Fibroblast of mammary gland (primary cell): ENCODE results near the gene SSR2.

Experiments
- DNase-seq: peaks from one replicate; pipeline ENCODE4 v3.0.0-alpha.2; 2010; ENCODE audit warnings: low read depth
- H3K4me3 ChIP-seq: 2 replicates; pipeline ENCODE4 v1.5.1; 2011; ENCODE audit warnings: low read depth, mild to moderate bottlenecking, low read length, moderate library complexity; ENCODE audit not compliant: control insufficient read depth
- TF ChIP-seq, protein P1 (sequence below): conservative IDR thresholded peaks from 2 replicates; pipeline ENCODE4 v1.5.1; 2011; ENCODE audit warnings: low read depth, low read length, inconsistent platforms; ENCODE audit not compliant: control insufficient read depth, insufficient read depth

Gene SSR2

DNA sequence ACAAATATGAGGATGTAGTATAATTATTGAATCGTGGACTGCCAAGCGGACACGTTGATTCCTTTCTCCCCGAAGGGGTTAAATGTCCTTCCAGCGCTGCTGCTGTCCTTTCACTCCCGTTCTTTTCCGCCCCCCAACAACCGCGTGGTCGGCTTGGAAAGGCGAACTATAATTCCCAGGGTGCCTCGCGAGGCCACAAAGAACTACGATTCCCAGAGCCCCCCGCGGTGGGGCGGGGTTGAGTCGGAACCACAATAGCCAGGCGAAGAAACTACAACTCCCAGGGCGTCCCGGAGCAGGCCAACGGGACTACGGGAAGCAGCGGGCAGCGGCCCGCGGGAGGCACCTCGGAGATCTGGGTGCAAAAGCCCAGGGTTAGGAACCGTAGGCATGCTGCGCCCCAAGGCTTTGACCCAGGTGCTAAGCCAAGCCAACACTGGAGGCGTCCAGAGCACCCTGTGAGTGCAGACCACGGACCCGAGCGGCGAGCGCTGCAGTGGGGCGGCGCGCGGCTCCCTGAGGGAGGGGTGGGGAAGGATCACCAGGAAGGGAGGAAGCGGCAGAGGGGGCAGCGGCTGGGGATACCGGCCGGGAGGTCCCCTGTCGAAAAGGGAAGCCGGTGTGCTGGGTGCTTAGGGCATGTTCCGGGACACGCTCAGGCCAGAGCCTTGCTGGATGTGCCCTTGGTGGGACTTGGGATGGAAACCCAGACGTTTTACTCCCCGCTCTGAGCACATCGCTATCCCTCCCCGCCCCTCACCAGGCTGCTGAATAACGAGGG, 33.9 kb upstream of the SSR2 start, which contains the start of gene LAMTOR2:
LAMTOR2 (plus strand) TSS at position 283 of the 781 bp plus-strand sequence; CDS start at position 391, 108 bp downstream.
- TF ChIP-seq, protein P1, sequence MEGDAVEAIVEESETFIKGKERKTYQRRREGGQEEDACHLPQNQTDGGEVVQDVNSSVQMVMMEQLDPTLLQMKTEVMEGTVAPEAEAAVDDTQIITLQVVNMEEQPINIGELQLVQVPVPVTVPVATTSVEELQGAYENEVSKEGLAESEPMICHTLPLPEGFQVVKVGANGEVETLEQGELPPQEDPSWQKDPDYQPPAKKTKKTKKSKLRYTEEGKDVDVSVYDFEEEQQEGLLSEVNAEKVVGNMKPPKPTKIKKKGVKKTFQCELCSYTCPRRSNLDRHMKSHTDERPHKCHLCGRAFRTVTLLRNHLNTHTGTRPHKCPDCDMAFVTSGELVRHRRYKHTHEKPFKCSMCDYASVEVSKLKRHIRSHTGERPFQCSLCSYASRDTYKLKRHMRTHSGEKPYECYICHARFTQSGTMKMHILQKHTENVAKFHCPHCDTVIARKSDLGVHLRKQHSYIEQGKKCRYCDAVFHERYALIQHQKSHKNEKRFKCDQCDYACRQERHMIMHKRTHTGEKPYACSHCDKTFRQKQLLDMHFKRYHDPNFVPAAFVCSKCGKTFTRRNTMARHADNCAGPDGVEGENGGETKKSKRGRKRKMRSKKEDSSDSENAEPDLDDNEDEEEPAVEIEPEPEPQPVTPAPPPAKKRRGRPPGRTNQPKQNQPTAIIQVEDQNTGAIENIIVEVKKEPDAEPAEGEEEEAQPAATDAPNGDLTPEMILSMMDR, result no peak
- DNase-seq, result peak; percentile 94

DNA sequence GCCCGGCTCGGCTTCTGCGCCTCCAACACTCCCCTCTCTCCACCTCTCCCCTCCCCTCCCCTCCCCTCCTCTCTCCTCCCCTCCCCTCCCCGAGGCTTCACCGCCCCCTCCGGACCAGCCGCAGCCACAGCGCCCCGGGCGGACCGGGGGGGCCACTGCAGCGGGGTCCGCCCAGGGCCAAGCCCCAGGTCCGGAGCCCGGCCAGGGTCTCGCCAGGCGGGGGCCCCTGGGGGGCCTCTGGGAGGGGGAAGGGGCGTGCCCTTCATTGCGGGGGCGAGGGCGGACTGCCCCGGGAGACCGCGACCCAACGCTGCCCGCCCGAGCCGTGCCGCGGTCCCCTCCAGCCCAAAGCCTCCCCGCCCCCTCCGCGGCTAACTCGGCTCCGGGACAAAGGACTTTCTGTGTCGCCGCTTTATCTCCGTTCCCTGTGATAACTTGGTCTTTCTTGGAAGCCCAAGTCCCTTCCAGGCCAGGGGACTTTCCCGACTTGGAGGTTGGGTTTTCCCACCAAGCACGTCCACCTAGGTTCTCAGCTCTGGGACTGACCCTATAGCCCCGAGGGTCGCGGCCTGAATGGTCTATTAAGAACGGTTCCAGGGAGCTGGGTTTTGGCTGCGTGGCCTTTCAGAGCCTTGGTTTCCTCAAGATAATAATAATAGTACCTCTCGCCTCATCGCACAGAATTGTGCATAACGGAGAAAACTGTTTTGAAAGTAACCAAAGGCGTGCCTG, 33.2 kb upstream of the SSR2 start, which contains the start of gene UBQLN4:
UBQLN4 (minus strand) TSS at position 31 of the 732 bp plus-strand sequence. CDS start 97 bp downstream, outside the sequence.
- H3K4me3 ChIP-seq, result peak within 1 kb of the TSS; percentile 96
- TF ChIP-seq, protein P1, result peak; percentile 21
- DNase-seq, result peak; percentile 77

More for the DNA sequence above, 33.9 kb upstream of the SSR2 start, which contains the start of gene LAMTOR2:
- peak within 1 kb of the TSS; percentile 96 for H3K4me3 ChIP-seq

- TF ChIP-seq, protein P1, result peak; percentile 1
- peak overlapping the region; percentile 80 for H3K4me3 ChIP-seq
- peak; percentile 64 for DNase-seq
These were observed 32.4 kb upstream of the SSR2 start for GRCh38 chr1:156052862-156053767.

- H3K4me3 ChIP-seq, result no peak overlapping the region
- DNase-seq, result no peak
- TF ChIP-seq, protein P1, result no peak
These were observed 30.4 kb upstream of the SSR2 start for GRCh38 chr1:156051011-156051725.

DNA sequence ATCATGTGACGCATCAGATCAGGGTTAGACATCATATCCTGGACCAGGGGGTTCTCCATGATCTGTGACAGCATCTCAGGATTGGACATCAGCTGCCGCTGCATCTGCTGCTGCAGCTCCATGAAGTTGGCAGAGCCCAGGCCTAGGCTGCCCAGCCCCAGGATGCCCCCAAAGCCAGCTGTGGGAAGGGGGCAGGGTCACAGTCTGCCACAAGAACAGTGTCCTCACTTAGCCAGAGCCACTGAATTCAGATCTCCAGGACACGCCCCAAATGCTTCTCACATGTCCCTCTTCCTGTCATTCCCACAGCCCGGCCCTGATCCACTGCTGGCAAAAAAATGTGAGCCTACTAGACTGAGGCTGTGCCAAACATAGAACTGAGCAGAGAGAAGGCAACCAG, 29.6 kb upstream of the SSR2 start:
- TF ChIP-seq, protein P1, result no peak
- DNase-seq, result no peak
- H3K4me3 ChIP-seq, result no peak overlapping the region
